AG09319 (cell line): ENCODE results near the gene MCHR2.

Experiments used
- DNase-seq: peaks from one replicate; pipeline ENCODE4 v3.0.0-alpha.2; 2010; ENCODE audit warnings: low read depth; ENCODE audit errors: extremely low read depth
- TF ChIP-seq, protein P1 (sequence below): IDR thresholded peaks from 2 replicates; pipeline ENCODE4 v1.5.1; 2011; ENCODE audit warnings: low read depth, mild to moderate bottlenecking, inconsistent platforms, low read length, moderate library complexity

The MCHR2 gene

DNA sequence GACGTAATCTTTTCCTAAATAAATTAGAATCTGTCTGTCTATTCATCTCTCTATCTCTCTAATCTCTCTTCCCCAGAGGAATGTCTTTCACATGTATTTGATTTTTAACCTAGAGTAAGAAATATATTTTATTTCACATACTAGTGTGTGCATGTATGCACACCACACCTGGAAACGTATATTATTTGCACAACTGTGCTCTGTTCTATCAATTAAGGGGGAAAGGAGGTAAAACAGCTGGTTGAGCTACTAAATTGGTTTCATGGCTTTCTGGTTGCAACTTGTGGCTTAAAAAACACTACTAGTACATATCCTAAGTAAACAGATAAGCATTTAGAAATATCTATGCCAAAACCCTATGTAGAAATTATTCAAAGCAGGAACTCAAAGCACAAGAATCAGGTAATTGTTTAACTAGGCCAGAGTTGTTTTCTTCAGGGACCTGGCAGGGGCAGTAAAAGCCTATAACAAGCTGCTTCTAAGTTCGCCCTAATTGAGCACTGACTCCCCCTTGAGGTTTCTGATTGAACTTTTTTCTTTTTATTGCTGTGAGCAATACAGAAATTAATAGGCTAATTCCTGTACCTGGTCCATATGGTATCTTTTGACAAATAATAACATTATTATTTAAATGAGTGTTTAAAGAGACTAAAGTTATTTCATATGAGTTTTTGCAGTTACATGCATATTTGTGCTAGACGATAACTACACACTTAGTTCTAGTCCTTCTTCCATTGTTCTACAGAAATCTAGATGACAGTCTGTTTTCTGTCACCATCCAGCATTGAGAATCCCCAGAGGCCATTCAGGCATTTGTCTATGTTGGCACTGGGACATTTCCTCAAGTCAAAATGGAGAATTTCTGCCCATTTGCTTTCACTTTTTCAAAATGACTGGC is 88.6 kb downstream of the MCHR2 start:
- DNase-seq = peak; percentile 3
- TF ChIP-seq, protein P1, sequence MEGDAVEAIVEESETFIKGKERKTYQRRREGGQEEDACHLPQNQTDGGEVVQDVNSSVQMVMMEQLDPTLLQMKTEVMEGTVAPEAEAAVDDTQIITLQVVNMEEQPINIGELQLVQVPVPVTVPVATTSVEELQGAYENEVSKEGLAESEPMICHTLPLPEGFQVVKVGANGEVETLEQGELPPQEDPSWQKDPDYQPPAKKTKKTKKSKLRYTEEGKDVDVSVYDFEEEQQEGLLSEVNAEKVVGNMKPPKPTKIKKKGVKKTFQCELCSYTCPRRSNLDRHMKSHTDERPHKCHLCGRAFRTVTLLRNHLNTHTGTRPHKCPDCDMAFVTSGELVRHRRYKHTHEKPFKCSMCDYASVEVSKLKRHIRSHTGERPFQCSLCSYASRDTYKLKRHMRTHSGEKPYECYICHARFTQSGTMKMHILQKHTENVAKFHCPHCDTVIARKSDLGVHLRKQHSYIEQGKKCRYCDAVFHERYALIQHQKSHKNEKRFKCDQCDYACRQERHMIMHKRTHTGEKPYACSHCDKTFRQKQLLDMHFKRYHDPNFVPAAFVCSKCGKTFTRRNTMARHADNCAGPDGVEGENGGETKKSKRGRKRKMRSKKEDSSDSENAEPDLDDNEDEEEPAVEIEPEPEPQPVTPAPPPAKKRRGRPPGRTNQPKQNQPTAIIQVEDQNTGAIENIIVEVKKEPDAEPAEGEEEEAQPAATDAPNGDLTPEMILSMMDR = peak; percentile 50

DNA sequence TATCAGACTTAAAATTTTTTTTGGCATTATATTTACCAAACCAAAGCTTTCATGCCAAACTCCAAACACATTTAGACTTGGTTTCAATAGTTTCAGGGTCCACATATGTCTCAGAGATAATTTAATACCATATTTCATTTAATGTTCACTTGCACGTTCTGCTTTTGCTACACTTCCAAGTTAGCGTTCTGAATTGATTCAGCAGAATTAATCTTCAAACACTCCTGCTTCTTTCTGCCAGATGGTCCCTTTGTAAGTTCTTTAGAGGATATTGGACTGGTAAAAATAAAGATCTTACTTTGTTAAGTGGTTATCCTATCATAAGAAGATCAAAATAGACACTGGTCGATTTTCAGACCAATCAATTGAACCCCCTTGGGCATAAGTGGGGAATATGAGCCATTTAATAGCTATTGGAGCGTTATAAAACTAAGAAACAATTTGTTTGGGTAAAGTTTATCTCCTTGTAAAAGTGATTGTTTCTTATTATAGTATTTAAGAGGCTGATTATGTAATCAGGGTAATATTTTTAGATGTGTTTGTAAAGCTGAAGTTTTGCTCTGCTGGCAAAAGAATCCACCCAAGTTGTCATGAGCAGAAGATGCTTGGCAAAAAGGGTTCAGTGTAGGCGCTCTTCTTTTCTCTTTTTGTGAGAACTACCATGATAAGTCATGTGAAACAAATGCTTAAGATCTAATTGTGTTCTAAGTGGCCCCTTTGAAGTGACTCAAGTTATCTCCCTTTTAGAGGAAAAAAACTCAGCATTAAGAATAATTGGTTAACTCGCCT is 92.2 kb downstream of the MCHR2 start:
- TF ChIP-seq, protein P1 = no peak
- DNase-seq = no peak

DNA sequence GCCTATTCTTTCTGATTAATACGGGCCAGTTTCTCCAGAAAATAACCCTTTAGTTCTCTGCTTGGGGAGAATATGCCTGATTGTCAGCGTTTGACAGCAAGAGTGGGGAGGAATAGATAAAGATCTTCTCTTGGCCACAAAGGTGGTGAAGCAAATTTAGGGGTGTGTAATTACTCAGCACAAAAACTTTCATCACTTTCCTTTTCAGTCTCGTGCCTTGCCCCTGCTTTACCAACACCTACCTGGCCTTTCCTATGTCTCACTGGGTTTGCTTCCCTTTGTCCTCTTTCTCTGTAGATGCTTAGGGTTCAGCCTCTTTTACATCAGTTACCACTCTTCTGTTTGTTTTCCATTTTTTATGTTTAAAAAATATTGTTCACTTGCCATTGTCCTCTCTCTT is 99.2 kb downstream of the MCHR2 start:
- TF ChIP-seq, protein P1 = no peak

DNA sequence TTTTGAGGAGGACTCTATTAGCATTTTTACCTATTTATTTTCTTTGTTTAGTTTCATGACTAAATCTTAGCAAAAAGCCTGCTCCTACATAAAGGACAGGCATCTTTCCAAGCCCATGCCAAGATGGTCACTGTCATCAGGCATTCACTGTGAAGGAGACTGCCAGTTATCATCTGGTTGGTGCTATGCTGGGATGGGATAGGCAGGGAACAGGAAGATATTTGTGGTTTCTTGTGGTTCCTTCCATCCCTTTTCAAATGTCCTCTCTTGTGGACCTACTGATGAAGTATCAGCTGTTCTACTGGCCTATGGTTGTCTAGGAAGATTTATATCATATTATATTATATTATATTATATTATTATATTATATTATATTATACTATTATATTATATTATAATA is 107.0 kb downstream of the MCHR2 start:
- TF ChIP-seq, protein P1 = no peak
- DNase-seq = no peak

More for the DNA sequence above, 99.2 kb downstream of the MCHR2 start:
- no peak for DNase-seq

DNA sequence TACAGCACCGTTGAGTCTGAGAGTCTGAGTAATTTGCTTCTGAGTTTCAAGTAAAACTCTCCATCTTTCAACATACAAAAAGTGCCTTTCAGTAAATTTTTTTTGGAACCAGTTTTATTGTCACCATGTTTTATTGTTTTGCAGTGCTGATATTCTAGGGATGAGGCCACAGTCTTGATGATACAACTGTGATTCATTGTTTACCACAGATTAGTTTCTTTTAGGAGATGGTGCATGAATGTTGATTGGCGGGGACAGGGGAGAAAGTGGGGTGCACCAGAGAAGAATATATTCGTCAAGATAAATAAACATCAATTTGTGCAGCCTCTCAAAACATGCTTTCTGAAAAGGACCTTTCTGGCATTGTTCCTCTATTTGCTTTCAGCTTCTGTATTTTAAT is 109.0 kb downstream of the MCHR2 start:
- TF ChIP-seq, protein P1 = no peak
- DNase-seq = no peak

DNA sequence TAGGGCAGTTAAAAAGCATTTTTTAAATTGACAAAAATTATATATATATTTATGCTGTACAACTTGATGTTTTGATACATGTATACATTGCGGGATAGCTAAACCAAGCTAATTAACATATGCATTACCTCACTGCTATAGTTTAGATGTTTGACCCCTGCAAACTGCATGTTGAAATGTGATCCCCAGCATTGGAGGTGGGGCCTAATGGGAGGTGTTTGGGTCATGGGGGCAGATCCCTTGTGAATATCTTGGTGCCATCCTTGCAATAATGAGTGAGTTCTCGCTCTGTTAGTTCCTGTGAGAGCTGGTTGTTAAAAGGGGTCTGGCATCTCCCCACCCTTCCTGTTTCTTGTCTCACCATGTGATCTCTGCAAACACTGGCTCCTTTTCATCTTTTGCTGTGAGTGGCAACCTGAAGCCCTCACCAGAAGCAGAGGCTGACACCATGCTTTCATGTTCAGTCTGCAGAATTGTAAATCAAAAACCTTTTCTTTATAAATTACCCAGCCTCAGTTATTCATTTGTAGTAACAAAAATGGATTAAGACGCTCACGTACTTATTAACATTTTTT is 111.8 kb downstream of the MCHR2 start:
- no peak for DNase-seq
- TF ChIP-seq, protein P1 = no peak

DNA sequence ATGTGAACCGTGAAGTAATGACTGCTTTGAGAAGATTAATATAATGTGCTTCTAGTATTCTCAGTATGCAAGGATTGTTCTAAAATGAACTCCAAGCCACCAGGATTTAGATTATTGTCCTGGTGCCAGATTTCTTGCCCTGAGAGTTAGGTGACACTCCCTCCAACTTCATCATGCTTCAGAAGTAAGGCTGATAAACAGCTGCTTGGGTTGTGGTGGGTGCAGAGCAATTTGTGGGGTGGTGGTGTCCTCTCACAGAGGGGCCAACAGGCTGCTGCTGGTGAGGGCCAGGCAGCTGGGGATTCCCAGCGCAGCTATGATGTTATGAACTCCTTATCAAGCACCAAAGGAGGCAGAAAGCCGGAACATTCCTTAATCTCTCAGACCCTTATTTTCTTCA is 114.6 kb downstream of the MCHR2 start:
- DNase-seq = no peak
- TF ChIP-seq, protein P1 = no peak
